Rectal smooth muscle tissue (tissue), 1 donor: ENCODE measurements around the gene MC1R.

Experiments used
- H3K27ac ChIP-seq: one replicate; pipeline ENCODE4 v1.7.0; 2013; ENCODE audit warnings: low read depth, low read length, inconsistent platforms
- H3K27me3 ChIP-seq: one replicate; pipeline ENCODE4 v1.7.0; 2013; ENCODE audit warnings: low read length; ENCODE audit not compliant: control insufficient read depth, insufficient read depth
- H3K36me3 ChIP-seq: one replicate; pipeline ENCODE4 v1.7.0; 2013; ENCODE audit warnings: low read length; ENCODE audit not compliant: control insufficient read depth, insufficient read depth
- H3K4me1 ChIP-seq: one replicate; pipeline ENCODE4 v1.7.0; 2013; ENCODE audit warnings: low read length; ENCODE audit not compliant: control insufficient read depth, insufficient read depth
- H3K4me3 ChIP-seq: one replicate; pipeline ENCODE4 v1.7.0; 2013; ENCODE audit warnings: low read length
- H3K9ac ChIP-seq: one replicate; pipeline ENCODE4 v1.7.0; 2013; ENCODE audit warnings: low read length

The MC1R gene

DNA sequence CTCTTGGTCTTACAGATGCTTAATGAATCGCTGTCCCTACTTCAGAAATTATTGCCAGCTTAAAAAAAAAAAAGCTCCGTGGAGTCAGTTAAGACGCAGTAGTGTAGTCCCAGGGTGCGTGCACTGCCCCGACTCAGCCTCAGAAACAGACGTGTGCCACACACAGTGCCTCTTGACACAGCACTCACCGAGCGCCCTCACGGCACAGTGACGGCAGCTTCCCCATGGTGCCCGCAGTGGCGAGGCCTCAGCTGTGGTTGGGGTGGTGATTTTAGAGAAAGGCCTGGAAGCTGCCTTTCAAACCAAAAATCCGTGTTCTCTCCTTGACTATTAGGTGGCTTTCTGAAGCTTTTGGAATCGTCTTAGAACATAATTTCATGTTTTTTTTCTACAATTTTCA, 31.4 kb upstream of the MC1R start:
- Histone ChIP-seq H3K9ac (no peak overlapping the region), H3K36me3 (peaks cover 52% of the 10 kb centered on the region), H3K27me3 (no peaks in the 10 kb centered on the region), H3K4me1 (no peaks in the 10 kb centered on the region), H3K4me3 (no peak overlapping the region), H3K27ac (no peak overlapping the region)

DNA sequence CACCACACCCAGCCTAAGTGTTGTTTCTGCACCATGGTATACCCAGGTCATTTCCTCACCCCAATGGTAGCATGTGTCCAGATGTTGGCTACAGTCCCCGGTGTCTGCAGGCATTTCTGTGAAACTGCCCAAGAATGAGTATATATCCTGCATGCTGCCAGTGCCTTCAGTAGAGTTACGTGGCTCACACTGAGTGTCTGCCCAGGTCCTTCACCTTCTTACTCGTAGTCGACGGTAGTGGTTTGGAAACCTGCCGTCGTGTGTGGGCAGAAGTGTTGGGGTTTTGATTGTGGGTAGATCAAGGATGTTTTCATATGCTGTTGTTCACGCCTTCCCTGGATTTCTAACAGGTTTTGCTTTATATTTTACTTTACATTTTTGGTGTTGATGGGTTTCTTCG, 28.5 kb upstream of the MC1R start:
- no peaks in the 10 kb centered on the region for H3K4me1 ChIP-seq
- no peak overlapping the region for H3K27ac ChIP-seq
- no peaks in the 10 kb centered on the region for H3K27me3 ChIP-seq
- no peak overlapping the region for H3K9ac ChIP-seq
- no peak overlapping the region for H3K4me3 ChIP-seq
- H3K36me3 ChIP-seq, result peaks cover 45% of the 10 kb centered on the region

DNA sequence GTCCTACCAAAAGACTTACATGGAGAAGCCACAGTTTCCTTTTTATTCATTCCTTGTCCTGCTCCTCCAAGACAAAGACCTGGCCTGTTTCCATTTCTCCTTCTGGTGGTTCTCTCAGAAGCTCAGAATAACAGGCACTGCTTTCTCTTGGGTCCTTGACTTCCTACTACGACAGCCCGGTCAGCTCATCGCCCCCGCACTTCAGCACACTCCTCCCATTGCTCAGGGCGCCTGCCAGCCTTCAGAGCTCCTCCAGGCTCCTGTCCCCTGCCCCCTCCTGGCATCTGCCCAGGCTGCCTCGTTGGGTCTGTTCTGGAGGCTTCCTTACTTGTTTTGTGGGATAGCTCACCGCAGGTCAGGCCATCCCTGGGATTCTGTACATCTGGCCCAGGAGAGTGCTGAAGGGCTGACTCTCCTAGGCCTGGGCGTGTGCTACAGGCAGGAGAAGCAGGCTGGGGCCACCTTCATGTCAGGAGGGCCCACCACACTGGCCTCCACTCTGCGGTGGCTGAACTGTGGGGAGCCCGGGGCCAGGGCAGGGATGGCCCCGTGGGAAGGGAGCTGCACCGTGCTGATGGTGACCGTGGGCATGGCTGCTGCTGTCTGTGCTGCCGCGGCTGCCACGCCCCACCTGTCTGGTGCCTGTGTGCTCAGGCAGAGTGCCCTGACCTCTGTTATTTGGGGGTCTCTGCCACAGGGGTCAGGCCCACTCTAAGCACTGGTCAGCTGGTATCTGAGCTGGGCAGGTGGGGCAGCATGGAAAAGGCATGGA, 27.6 kb upstream of the MC1R start:
- Histone ChIP-seq H3K4me3 (no peak overlapping the region), H3K36me3 (peaks cover 48% of the 10 kb centered on the region), H3K9ac (no peak overlapping the region), H3K27ac (no peak overlapping the region), H3K4me1 (no peaks in the 10 kb centered on the region), H3K27me3 (no peaks in the 10 kb centered on the region)

DNA sequence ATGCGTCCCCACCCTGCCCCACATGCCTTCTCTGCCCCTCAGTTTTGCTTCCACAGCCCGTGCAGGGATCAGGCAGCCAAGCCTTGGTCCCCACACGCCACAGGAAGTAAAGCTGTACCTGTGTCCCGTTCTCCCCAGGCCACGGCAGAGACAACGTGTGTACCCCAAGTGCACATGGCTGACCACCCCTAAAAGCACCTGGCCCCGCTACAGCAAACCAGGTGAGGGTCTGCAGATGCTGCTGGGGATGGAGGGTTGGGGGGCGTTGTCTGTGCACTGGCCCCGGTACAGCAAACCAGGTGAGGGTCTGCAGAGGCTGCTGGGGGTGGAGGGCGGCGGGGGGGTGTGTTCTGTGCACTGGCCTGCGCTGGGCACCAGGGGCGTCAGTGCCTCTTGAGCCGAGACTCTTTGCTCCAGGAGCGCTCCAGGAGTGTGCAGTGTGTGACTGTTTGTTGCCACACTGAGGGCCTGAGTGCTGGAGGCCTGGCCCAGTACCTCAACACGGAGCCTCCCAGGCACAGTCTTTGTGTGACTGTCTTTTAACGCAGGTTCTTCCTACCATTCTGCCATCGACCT, 26.5 kb upstream of the MC1R start:
- Histone ChIP-seq H3K4me3 (no peak overlapping the region), H3K27me3 (no peaks in the 10 kb centered on the region), H3K9ac (no peak overlapping the region), H3K36me3 (peaks cover 50% of the 10 kb centered on the region), H3K27ac (no peak overlapping the region), H3K4me1 (no peaks in the 10 kb centered on the region)

DNA sequence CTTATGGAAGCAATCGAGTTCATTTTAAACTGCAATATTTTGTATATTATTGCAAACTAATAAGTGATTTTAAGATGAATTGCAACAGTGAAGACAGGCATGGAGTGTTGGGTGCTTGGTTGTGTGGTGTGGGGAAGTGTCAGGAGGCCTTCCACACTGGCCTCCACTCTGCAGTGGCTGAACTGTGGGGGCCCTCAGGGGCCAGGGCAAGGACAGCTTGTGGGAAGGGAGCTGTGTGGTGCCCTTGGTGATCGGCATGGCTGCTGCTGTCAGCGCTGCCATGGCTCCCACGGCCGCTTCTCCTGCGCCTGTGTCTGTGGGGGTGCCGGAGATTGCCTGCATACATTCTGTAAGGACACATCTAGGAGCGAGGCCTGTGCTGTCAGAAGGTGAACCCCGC, 26.0 kb upstream of the MC1R start:
- Histone ChIP-seq H3K27ac (no peak overlapping the region), H3K27me3 (no peaks in the 10 kb centered on the region)

DNA sequence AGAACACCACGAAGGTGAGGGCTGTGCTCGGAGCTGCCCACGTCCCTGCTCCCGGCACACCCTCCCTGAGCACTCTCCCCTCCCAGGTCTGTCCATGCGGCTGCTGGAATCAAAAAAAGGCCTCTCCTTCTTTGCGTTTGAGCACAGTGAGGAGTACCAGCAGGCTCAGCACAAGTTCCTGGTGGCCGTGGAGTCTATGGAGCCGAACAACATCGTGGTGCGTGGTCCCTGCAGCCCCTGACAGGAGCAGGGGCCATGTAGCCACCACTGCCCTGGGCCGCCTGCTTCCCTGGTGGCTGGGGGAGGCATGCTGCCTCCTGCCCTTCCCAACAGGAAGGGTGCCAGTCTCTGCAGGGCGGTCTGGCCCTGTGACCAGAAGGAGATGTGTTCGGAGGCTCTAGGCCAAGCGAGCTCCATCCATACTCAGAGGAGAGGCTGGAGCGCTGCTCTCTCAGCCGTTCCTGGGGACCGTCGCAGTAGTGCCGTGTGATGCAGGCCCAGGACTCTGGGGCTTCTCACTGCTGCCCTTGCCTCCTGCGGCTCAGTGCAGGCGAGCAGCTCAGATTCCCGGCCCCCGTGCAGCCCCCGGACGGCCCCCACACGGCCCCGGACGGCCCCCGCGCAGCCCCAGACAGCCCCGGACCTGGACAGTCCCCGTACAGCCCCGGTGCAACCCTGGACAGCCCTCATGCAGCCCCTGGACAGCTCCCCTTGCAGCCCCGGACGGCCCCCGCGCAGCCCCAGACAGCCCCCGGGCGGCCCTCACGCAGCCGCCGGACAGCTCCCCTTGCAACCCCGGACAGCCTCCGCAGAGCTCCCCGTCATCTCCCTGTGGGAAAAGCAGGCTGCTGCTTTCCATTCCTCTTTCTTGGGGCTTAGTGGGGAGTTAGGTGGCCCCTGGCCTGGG, 24.8 kb upstream of the MC1R start:
- Histone ChIP-seq H3K4me3 (no peak overlapping the region), H3K4me1 (no peaks in the 10 kb centered on the region), H3K9ac (no peak overlapping the region), H3K36me3 (peaks cover 51% of the 10 kb centered on the region), H3K27ac (no peak overlapping the region), H3K27me3 (no peaks in the 10 kb centered on the region)

More for the DNA sequence above, 26.0 kb upstream of the MC1R start:
- H3K9ac ChIP-seq, result no peak overlapping the region
- no peaks in the 10 kb centered on the region for H3K4me1 ChIP-seq
- peaks cover 47% of the 10 kb centered on the region for H3K36me3 ChIP-seq
- no peak overlapping the region for H3K4me3 ChIP-seq

DNA sequence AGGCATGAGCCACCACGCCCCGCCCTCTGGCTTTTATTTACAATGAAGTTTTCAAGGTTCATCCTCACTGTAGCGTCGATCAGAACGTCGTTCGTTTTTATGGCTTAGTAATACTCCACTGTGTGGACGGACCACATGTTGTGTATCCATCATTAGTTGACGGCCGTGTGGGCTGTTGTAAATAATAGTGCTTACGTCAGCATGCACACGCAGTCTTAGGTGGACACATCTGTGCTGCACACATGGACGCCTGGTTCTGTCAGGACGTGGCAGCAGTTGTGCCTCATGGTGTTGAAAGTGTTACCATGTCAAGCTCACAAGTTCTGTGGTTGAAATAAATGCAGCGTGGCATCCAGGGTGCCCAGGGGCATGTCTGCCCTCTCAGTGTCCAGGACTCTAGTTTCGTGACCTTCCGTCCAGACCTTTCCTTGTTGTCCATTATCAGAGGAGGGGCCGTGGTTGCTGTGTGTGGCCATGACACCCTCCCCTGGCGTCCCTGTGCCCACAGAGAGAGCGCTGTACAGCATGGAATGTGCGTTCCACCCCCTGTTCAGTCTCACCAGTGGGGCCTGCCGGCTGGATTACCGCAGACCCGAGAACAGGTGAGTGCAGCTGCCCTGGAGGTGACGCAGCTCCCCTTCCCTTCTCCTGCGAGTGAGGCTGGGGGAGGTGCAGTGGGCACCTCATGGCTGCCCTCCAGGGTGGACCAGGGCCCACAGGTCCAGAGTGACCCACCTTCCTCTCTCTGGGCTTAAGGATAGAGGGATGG, 23.0 kb upstream of the MC1R start:
- H3K27ac ChIP-seq, result no peak overlapping the region
- H3K9ac ChIP-seq, result no peak overlapping the region
- peaks cover 57% of the 10 kb centered on the region for H3K36me3 ChIP-seq

DNA sequence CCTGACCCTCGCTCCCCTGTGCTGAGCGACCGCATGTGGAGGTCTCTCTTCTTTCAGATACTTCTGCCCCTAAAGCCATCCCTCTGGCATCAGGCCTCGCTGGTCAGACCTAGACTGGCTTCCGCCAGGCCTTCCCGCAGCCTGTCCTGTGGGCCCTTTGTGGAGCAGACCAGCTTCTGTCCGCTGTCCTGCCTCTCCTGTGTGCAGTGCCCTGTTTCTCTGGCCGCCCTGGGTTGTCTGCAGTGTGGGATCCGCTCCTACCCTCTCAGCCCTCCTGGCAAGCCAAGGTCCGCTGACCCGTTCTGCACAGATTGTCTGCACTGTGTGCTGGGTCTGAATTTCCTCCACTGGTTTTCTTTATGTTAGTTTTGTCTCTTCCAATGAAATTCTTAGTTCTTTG, 21.5 kb upstream of the MC1R start:
- Histone ChIP-seq H3K9ac (no peak overlapping the region), H3K4me3 (no peak overlapping the region), H3K4me1 (no peaks in the 10 kb centered on the region), H3K27ac (no peak overlapping the region), H3K27me3 (no peaks in the 10 kb centered on the region), H3K36me3 (peaks cover 53% of the 10 kb centered on the region)

More for the DNA sequence above, 23.0 kb upstream of the MC1R start:
- Histone ChIP-seq H3K27me3 (no peaks in the 10 kb centered on the region), H3K4me1 (no peaks in the 10 kb centered on the region), H3K4me3 (no peak overlapping the region)

DNA sequence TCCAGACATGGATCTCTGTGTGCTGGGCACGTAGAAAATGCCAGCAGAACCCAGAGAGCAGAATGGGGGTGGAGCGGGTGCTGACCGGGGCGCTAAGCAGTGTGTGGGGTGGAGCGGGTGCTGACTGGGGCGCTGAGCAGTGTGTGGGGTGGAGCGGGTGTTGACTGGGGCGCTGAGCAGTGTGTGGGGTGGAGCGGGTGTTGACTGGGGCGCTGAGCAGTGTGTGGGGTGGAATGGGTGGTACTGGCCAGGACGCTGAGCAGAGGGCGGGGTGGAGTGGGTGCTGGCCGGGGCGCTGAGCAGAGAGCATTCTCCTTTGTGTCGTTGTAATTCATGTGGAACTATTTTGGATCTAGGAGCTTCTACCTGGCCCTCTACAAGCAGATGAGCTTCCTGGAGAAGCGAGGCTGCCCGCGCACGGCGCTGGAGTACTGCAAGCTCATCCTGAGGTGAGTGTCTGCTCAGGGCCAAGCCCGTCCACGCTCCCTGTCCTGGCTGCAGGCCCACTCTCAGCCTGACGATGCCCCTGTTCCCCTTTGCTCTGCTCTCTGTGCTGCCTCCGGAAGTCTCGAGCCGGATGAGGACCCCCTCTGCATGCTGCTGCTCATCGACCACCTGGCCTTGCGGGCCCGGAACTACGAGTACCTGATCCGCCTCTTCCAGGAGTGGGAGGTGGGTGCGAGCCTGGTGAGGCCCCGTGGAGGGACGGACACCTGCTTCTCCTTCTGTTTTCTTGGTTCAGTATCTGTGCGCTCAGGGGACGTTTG, 20.3 kb upstream of the MC1R start:
- peaks cover 48% of the 10 kb centered on the region for H3K36me3 ChIP-seq

DNA sequence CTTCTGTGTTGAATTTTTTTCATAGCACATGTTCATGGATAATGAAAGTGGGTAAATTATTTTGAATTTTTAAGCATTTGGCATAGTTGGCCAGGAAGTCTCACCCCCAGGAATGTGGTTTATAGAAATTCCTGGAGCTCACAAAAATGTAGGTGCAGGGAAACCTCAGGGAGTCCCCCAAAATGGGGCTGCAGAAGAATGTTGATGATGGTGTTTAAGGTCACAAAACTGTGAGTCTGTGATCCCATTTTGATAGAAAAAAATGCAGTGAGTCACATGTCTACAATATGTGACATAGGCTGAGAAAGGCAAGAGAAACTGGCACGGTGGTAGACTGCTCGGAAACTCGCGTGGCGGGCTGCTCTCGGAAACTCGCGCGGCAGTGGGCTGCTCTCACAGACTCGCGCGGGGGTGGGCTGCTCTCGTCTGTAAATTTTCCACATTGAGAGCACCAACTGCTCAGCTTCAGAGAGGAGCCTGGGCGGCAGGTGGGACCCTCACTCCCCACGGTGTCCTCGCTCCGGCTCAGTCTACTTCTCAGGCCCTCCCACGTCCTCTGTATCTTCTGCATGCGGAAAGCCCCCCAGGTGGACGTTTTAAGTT, 18.7 kb upstream of the MC1R start:
- Histone ChIP-seq H3K4me1 (no peaks in the 10 kb centered on the region), H3K27ac (no peak overlapping the region), H3K4me3 (no peak overlapping the region), H3K9ac (no peak overlapping the region), H3K27me3 (no peaks in the 10 kb centered on the region), H3K36me3 (peaks cover 48% of the 10 kb centered on the region)

More for the DNA sequence above, 20.3 kb upstream of the MC1R start:
- H3K4me3 ChIP-seq, result no peak overlapping the region
- H3K4me1 ChIP-seq, result no peaks in the 10 kb centered on the region
- no peaks in the 10 kb centered on the region for H3K27me3 ChIP-seq
- H3K27ac ChIP-seq, result no peak overlapping the region
- no peak overlapping the region for H3K9ac ChIP-seq

DNA sequence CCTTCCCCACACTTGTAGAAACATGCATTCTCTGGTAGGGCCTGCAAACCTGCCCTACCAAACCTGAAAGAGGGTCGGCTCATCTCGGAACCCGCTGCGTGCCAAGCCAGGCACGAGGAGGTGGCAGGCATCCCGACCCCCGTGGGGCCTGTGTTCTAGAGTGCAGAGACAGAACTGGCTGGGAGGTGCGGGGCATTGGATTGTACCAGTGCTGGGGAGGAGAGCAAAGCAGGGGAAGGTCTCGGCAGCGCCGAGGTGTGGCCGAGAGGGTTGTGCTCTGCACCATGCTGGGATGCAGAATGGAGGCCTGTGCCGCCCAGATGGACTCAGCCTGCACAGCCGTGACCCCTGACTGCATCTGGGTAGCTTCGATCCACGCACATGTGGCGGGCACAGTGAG, 17.8 kb upstream of the MC1R start:
- no peak overlapping the region for H3K4me3 ChIP-seq
- no peaks in the 10 kb centered on the region for H3K4me1 ChIP-seq
- no peak overlapping the region for H3K27ac ChIP-seq
- H3K27me3 ChIP-seq, result no peaks in the 10 kb centered on the region
- H3K9ac ChIP-seq, result no peak overlapping the region
- H3K36me3 ChIP-seq, result peaks cover 48% of the 10 kb centered on the region
